ENCODE results near the gene ZNF526. TPM values are rescaled to one million over a fixed set of nuclear protein-coding genes. Genes with fewer than 3 reads are reported as not detected.

ZNF526 gene
- total and polyA plus RNA-seq, 2 donors (not counting 1 experiment from before 2014, with no cell fraction given): 4.9 to 21.3 TPM

DNA sequence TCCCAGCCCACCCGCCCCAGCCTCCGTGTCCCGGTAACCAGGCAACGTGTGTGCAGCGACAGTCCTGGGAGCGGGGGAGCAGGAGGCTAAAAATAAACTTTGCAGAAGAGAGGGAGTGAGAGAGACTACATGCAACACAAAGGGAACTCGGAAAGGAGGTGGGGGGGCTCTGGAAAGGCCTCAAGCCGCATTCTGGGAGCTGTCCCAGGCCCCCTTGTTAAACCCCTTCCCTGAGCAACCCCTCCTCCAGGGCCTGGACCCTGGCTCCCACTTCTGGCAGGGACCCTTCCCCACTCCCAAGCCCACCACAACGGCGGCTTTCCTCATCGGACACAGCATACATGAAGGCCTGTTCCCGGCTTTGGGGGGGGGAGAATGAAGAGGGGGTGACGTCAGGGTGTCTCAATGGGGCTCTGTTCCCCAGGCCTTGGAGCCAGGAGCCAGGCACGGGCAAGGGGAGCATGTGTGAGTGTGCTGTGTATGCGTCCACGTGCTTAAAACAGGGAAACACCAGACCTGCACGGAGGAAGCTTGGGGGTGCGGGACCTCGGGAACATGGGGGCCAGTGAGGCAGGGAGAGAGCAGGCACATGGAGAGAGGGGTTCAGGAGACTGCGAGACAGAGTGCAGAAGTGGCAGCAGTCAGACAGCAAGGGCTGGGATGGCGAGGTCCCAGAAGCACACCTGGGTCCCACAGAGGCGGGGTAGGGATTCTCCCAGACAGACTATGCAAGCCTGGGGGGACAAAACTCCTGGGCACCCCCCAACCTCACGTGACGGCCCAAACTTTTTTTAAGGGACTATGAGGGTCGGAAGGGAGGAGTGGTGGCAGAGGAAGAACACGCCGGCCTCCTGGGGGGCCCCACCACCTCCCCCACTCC is 32.5 kb downstream of the ZNF526 start:
- Histone ChIP-seq H3K27me3 (replicated peaks in 1 of 4; ENCODE audit: control extremely low read depth in 1 of 4, control insufficient read depth in 3 of 4, insufficient read depth in 4 of 4, low read length in 3 of 4) (peaks cover 0 to 4% (median 0%) of the 10 kb centered on the region in 4 experiments), H4K20me1 (ENCODE audit: control insufficient read depth, insufficient read depth, low read length, poor library complexity, severe bottlenecking) (peaks cover 26% of the 10 kb centered on the region), H3K79me2 (ENCODE audit: control insufficient read depth, insufficient read depth, low read length) (peaks cover 30% of the 10 kb centered on the region), H3K4me2 (replicated peaks; ENCODE audit: low read depth, low read length, poor library complexity, severe bottlenecking) (peak overlapping the region; percentile 93), H3K9ac (ENCODE audit: low read length) (peak overlapping the region; percentile 95), H2AFZ (ENCODE audit: insufficient read depth, low read depth, low read length, poor library complexity, severe bottlenecking) (no peak overlapping the region), H3K27ac (ENCODE audit: low read length in 2 of 2) (peak overlapping the region; percentile 5 to 72), H3K4me3 (ENCODE audit: control extremely low read depth in 1 of 5, extremely low read depth in 1 of 5, insufficient read depth in 1 of 5, low read depth in 2 of 5, low read length in 4 of 5) (peak overlapping the region; percentile 14 to 99 (median 69)), H3K4me1 (ENCODE audit: control insufficient read depth in 2 of 2, insufficient read depth in 2 of 2, low read length in 2 of 2) (peaks cover 23 to 41% of the 10 kb centered on the region in 2 donors), H3K36me3 (replicated peaks in 1 of 2; ENCODE audit: control extremely low read depth in 1 of 2, control insufficient read depth in 1 of 2, extremely low read depth in 1 of 2, insufficient read depth in 2 of 2, low read length in 1 of 2) (peaks cover 2 to 15% of the 10 kb centered on the region in 2 experiments), H3K9me3 (ENCODE audit: control extremely low read depth in 1 of 3, control insufficient read depth in 2 of 3, insufficient read depth in 1 of 3, low read length in 2 of 3) (no peaks in the 10 kb centered on the region)
- DNase-seq: peak; percentile 46
- CTCF ChIA-PET: interaction anchor here (1.0 to 2.3 kb wide), 2 partner anchors 27 kb away, joined by 3 to 14 read pairs; no protein-coding TSS in a partner anchor
- Mint-ChIP-seq H3K27ac (peak overlapping the region; percentile 89), H3K4me1 (peaks cover 26% of the 10 kb centered on the region), H3K27me3 (no peaks in the 10 kb centered on the region), H3K9me3 (ENCODE audit: insufficient read depth) (no peaks in the 10 kb centered on the region), H3K4me3 (peak overlapping the region; percentile 87)
- WGBS (ENCODE audit: insufficient coverage): 17% methylated on average over 15 of the region's 27 CpGs
- ATAC-seq (ENCODE audit: low read depth): no peak
- TF ChIP-seq CTCF (IDR thresholded peaks at IDR 0.05) (no peak), EZH2 (IDR thresholded peaks at IDR 0.05; ENCODE audit: borderline replicate concordance, insufficient read depth, low read depth, low read length, poor library complexity, severe bottlenecking) (no peak)
- POLR2A ChIA-PET: interaction anchor here (0.6 to 1.9 kb wide), 5 partner anchors 10 to 128 kb away, joined by 3 to 9 read pairs (median 4); partner anchors contain the start of gene GSK3A
- intact Hi-C loops (cut with micrococcal nuclease): no loop called here

Measured in B cell (primary cell).